ENCODE results near the gene ECEL1.
"Not testable (repeated sequence)": the region's sequence is repeated elsewhere in the genome, so short reads cannot be mapped to it uniquely, and the experiment has no call there.

- not testable (repeated sequence) for TF ChIP-seq CTCF, POLR2A (IDR thresholded peaks at IDR 0.05)
These were observed 45.2 kb downstream of the ECEL1 start for GRCh38 chr2:232442431-232442830.

All from right lobe of liver (tissue), 4 donors.